GM12878 (cell line): Measurements from ENCODE around the gene METTL8. TPM values are rescaled to one million over a fixed set of nuclear protein-coding genes. Genes with fewer than 3 reads are reported as not detected.

ENCODE experiments used
- ATAC-seq: fragments of 200-7000 bp; cut with Tn5 transposase; 3 replicates; pipeline ENCODE4 v1.9.1; 2020; ENCODE audit warnings: mild to moderate bottlenecking, moderate library complexity
- BruUV-seq: library from RNA; stranded (reverse); fragments of 400-500 nt; replicated peaks from 2 replicates; lab custom pipeline; 2021; lab: Mats Ljungman, UMichigan
- CTCF ChIA-PET: fragments of 300-600 bp; sonication (Branson Sonifier 250); formaldehyde crosslinking; extraction: SDS; loops from one replicate; lab custom pipeline; 2021; ENCODE audit warnings: inconsistent platforms; lab: Yijun Ruan, JAX
- POLR2A ChIA-PET: fragments of 350-600 bp; formaldehyde crosslinking; extraction: SDS; loops from one replicate; lab custom pipeline; 2021; ENCODE audit warnings: inconsistent platforms; lab: Charles Lee
- RAD21 ChIA-PET: fragments of 300-600 bp; sonication (Branson Sonifier 250); formaldehyde crosslinking; loops from one replicate; lab custom pipeline; 2023; ENCODE audit warnings: antibody characterized with exemption; ENCODE audit not compliant: unreplicated experiment; lab: Charles Lee
- SMC1A ChIA-PET: fragments of 300-600 bp; sonication (Branson Sonifier 250); formaldehyde crosslinking; loops from one replicate; lab custom pipeline; 2023; ENCODE audit not compliant: unreplicated experiment, uncharacterized antibody; lab: Charles Lee
- DNase-seq: peaks from one replicate; pipeline ENCODE4 v3.0.0-alpha.2; 2011; ENCODE audit warnings: low read depth, low spot score
- FAIRE-seq: peaks from 3 replicates; lab custom pipeline; 2011; peaks lifted over from hg19 to GRCh38; lab: Jason Lieb, UNC
- H2AFZ ChIP-seq: 2 replicates; pipeline ENCODE4 v1.6.0; 2011; ENCODE audit warnings: low read depth, low read length, control low read depth; ENCODE audit not compliant: control insufficient read depth
- H3K27ac ChIP-seq: 2 replicates; pipeline ENCODE4 v1.5.1; 2011; ENCODE audit warnings: control low read depth; ENCODE audit not compliant: control insufficient read depth, insufficient read depth
- H3K27me3 ChIP-seq, 2 experiments: replicated peaks in 1 of 2; 2 replicates each; pipeline versions ENCODE4 v1.6.0 to v1.6.1; 2011; ENCODE audit warnings: low read length in 1 of 2; ENCODE audit not compliant: control insufficient read depth in 2 of 2, insufficient read depth in 2 of 2
- H3K36me3 ChIP-seq, 2 experiments: 2 replicates each; pipeline ENCODE4 v1.5.1; 2011; ENCODE audit warnings: low read length in 1 of 2; ENCODE audit not compliant: control insufficient read depth in 2 of 2, insufficient read depth in 2 of 2
- H3K4me1 ChIP-seq: 2 replicates; pipeline ENCODE4 v1.6.1; 2011; ENCODE audit warnings: mild to moderate bottlenecking, low read length, moderate library complexity, mixed read lengths; ENCODE audit not compliant: control insufficient read depth, insufficient read depth
- H3K4me2 ChIP-seq: 2 replicates; pipeline ENCODE4 v1.6.0; 2011; ENCODE audit warnings: control low read depth; ENCODE audit not compliant: control insufficient read depth, insufficient read depth
- H3K4me3 ChIP-seq: fragments of 200-600 bp; sonication (generic); 2 replicates; pipeline ENCODE4 v1.5.1; 2016
- H3K79me2 ChIP-seq: 2 replicates; pipeline ENCODE4 v1.6.0; 2011; ENCODE audit warnings: low read length; ENCODE audit not compliant: control insufficient read depth, insufficient read depth
- H3K9ac ChIP-seq: 2 replicates; pipeline ENCODE4 v1.8.0; 2011; ENCODE audit warnings: low read length, control low read depth, mixed read lengths; ENCODE audit not compliant: control insufficient read depth, insufficient read depth
- H3K9me3 ChIP-seq: replicated peaks from 3 replicates; pipeline ENCODE4 v1.5.1; 2011; ENCODE audit warnings: mild to moderate bottlenecking, low read length; ENCODE audit not compliant: control insufficient read depth, insufficient read depth
- H4K20me1 ChIP-seq: 2 replicates; pipeline ENCODE4 v1.6.0; 2011; ENCODE audit not compliant: control insufficient read depth, insufficient read depth
- BHLHE40 ChIP-seq, 2 experiments: fragments of 450-650 bp in 1 of 2; IDR thresholded peaks; 2 replicates each; pipeline ENCODE4 v1.6.1; 2011 to 2017; ENCODE audit warnings: low read depth in 2 of 2, borderline replicate concordance in 1 of 2, improper control_type of control experiment in 1 of 2, low read length in 1 of 2, mild to moderate bottlenecking in 1 of 2
- E2F4 ChIP-seq: IDR thresholded peaks from 2 replicates; pipeline ENCODE4 v1.6.1; 2012; ENCODE audit warnings: low read depth, low read length, improper control_type of control experiment
- E2F8 ChIP-seq: fragments of 450-650 bp; IDR thresholded peaks from 2 replicates; pipeline ENCODE4 v1.6.1; 2018; ENCODE audit warnings: mild to moderate bottlenecking, low read depth, moderate library complexity; ENCODE audit not compliant: partially characterized antibody
- MLLT1 ChIP-seq: fragments of 450-650 bp; IDR thresholded peaks from 2 replicates; pipeline ENCODE4 v1.6.1; 2016; ENCODE audit warnings: mild to moderate bottlenecking
- MXI1 ChIP-seq: fragments of 150-350 bp; IDR thresholded peaks from 2 replicates; pipeline ENCODE4 v1.6.1; 2011; ENCODE audit warnings: low read depth, mild to moderate bottlenecking, inconsistent platforms, low read length, improper control_type of control experiment
- RUNX3 ChIP-seq: IDR thresholded peaks from 2 replicates; pipeline ENCODE4 v1.6.1; 2012; ENCODE audit warnings: low read length, inconsistent platforms
- SP1 ChIP-seq: IDR thresholded peaks from one replicate; pipeline ENCODE4 v1.6.1; 2011; ENCODE audit warnings: low read depth, low read length
- TCF3 ChIP-seq: IDR thresholded peaks from 2 replicates; pipeline ENCODE4 v1.6.1; 2012; ENCODE audit warnings: low read depth, mild to moderate bottlenecking, low read length, borderline replicate concordance; ENCODE audit not compliant: insufficient read depth
- ZBED1 ChIP-seq: IDR thresholded peaks from 2 replicates; pipeline ENCODE4 v1.6.1; 2016; ENCODE audit warnings: borderline replicate concordance
- ZBTB4 ChIP-seq: fragments of 450-650 bp; formaldehyde crosslinking; IDR thresholded peaks from 2 replicates; pipeline ENCODE4 v1.4.0; 2022; ENCODE audit warnings: mild to moderate bottlenecking, moderate library complexity
- ZZZ3 ChIP-seq: IDR thresholded peaks from 2 replicates; pipeline ENCODE4 v1.6.1; 2011; ENCODE audit warnings: low read depth; ENCODE audit not compliant: control insufficient read depth, insufficient read length
- WGBS: methylation state at CpG from one replicate; pipeline ENCODE4 v1.1.6; 2016; ENCODE audit warnings: low lambda C conversion rate; ENCODE audit not compliant: insufficient replicate concordance, insufficient coverage; ENCODE audit errors: missing lambda C conversion rate; 5-methylcytosine and 5-hydroxymethylcytosine counted together
- in situ Hi-C: fragments of 300-500 bp; cut with MboI; formaldehyde crosslinking; loops from 9 replicates; pipeline ENCODE4 v1.14.3; 2018; ENCODE audit warnings: mixed read lengths
- intact Hi-C: fragments of 100-400 bp; cut with micrococcal nuclease; formaldehyde crosslinking; loops from one replicate; pipeline ENCODE4 v1.14.2; 2022; ENCODE audit not compliant: unreplicated experiment
- polyA plus RNA-seq, 11 experiments: library from polyadenylated mRNA; depleted of rRNA in 4 of 11; unstranded in 6 of 11; stranded (reverse) in 5 of 11; fragments of >200 nt; fragmentation: Nextera tagmentation in 4 of 11; fragmentation: Illumina TruSeq in 1 of 11; extraction: Ambion mirVana in 4 of 11; extraction: Trizol in 1 of 11; gene quantifications; 1 replicate in 1 of 11; 2 replicates in 10 of 11; pipeline versions ENCODE4 v1.2.1 to v1.2.3, GENCODE V29; 2011 to 2016; ENCODE audit warnings: inconsistent platforms in 2 of 11, missing spikeins in 2 of 11, low read depth in 1 of 11
- total RNA-seq, 4 experiments: library from RNA; depleted of rRNA in 3 of 4; stranded (reverse); fragments of >200 nt in 3 of 4; fragmentation: Illumina TruSeq in 1 of 4; extraction: Trizol in 1 of 4; gene quantifications; 2 replicates each; pipeline versions ENCODE4 v1.2.1 to v1.2.3, GENCODE V29; 2013 to 2021

The METTL8 gene
- total and polyA plus RNA-seq, 10 of the 15 experiments (the other 5 are each of a cell fraction or from before 2014, with no cell fraction given) = 30.8 to 96.3 (median 51.5) TPM

- 97% methylated on average over 2 of the region's 2 CpGs for WGBS
- Histone ChIP-seq H3K4me1 (peaks cover 34% of the 10 kb centered on the region), H3K9me3 (no peaks in the 10 kb centered on the region), H3K27me3 (no peaks in the 10 kb centered on the region), H3K36me3 (no peaks in the 10 kb centered on the region), H3K27ac (no peak overlapping the region), H3K4me3 (no peak overlapping the region), H3K79me2 (peaks cover 4% of the 10 kb centered on the region), H2AFZ (no peak overlapping the region), H4K20me1 (no peaks in the 10 kb centered on the region), H3K4me2 (no peak overlapping the region), H3K9ac (no peak overlapping the region)
- in situ Hi-C loops = no loop called here
- DNase-seq = no peak
- CTCF ChIA-PET = interaction anchor here (2.1 kb wide), 1 partner anchor 10 kb away, joined by 9 read pairs; no protein-coding TSS in a partner anchor
- SMC1A ChIA-PET = interaction anchor here (1.1 to 6.3 kb wide), 8 partner anchors 10 to 88 kb away, joined by 3 to 56 read pairs (median 21); partner anchors contain the start of gene METTL8
- RAD21 ChIA-PET = interaction anchor here (1.0 to 5.5 kb wide), 3 partner anchors 9 to 185 kb away, joined by 3 to 47 read pairs (median 4); no protein-coding TSS in a partner anchor
- no peak for ATAC-seq
- BruUV-seq = no TSS peak
- intact Hi-C loops = no loop called here
- POLR2A ChIA-PET = interaction anchor here (1.2 to 2.6 kb wide), 4 partner anchors 10 to 65 kb away, joined by 4 to 13 read pairs (median 10); no protein-coding TSS in a partner anchor
- FAIRE-seq = no peak
- TF ChIP-seq MLLT1 (no peak), SP1 (no peak), ZZZ3 (no peak), MXI1 (no peak), ZBED1 (no peak), E2F4 (no peak), BHLHE40 (IDR thresholded peaks at IDR 0.05; ENCODE audit: borderline replicate concordance in 1 of 2, low read depth in 2 of 2, low read length in 1 of 2) (no peak), ZBTB4 (CRISPR knock-in tag) (no peak), TCF3 (no peak), RUNX3 (no peak), E2F8 (no peak)
These were observed 89.6 kb downstream of the METTL8 start for GRCh38 chr2:171344182-171344581.
